Measurements from ENCODE around the gene CDHR3.

GRCh38 chr7:106056513-106057203 lies 93.6 kb downstream of the CDHR3 start:
- no peak for TF ChIP-seq IRF1 (CRISPR knock-in tag; IDR thresholded peaks at IDR 0.05)
- no peak for TF ChIP-seq JUN (CRISPR knock-in tag; IDR thresholded peaks at IDR 0.05)
- no peak for TF ChIP-seq ERG (CRISPR knock-in tag; IDR thresholded peaks at IDR 0.05)
- TF ChIP-seq, protein P1, sequence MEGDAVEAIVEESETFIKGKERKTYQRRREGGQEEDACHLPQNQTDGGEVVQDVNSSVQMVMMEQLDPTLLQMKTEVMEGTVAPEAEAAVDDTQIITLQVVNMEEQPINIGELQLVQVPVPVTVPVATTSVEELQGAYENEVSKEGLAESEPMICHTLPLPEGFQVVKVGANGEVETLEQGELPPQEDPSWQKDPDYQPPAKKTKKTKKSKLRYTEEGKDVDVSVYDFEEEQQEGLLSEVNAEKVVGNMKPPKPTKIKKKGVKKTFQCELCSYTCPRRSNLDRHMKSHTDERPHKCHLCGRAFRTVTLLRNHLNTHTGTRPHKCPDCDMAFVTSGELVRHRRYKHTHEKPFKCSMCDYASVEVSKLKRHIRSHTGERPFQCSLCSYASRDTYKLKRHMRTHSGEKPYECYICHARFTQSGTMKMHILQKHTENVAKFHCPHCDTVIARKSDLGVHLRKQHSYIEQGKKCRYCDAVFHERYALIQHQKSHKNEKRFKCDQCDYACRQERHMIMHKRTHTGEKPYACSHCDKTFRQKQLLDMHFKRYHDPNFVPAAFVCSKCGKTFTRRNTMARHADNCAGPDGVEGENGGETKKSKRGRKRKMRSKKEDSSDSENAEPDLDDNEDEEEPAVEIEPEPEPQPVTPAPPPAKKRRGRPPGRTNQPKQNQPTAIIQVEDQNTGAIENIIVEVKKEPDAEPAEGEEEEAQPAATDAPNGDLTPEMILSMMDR (IDR thresholded peaks at IDR 0.05), result peak; percentile 64
